DMS53 treated with DMSO at 0.1 percent for 48 hours (cell line): ENCODE data around the gene RHNO1.
"Not testable (repeated sequence)": the region's sequence is repeated elsewhere in the genome, so short reads cannot be mapped to it uniquely, and the experiment has no call there.

Source experiments
- DNase-seq: peaks from one replicate; lab custom pipeline; 2025; ENCODE audit not compliant: unreplicated experiment; lab: John Stamatoyannopoulos, UW

RHNO1 gene

GRCh38 chr12:2858334-2858733, 18.7 kb upstream of the RHNO1 start:
- DNase-seq, result no peak

- no peak for DNase-seq
Observed at GRCh38 chr12:2858944-2859421, 18.0 kb upstream of the RHNO1 start.

- DNase-seq, result no peak
Observed at GRCh38 chr12:2860170-2860569, 16.9 kb upstream of the RHNO1 start.

GRCh38 chr12:2862876-2863275, 14.1 kb upstream of the RHNO1 start:
- DNase-seq, result no peak

GRCh38 chr12:2863402-2863801, 13.6 kb upstream of the RHNO1 start:
- not testable (repeated sequence) for DNase-seq

- DNase-seq, result no peak
Observed at GRCh38 chr12:2864198-2864597, 12.8 kb upstream of the RHNO1 start.

- DNase-seq, result not testable (repeated sequence)
Observed at GRCh38 chr12:2868986-2869632, 7.9 kb upstream of the RHNO1 start.

- DNase-seq, result peak; percentile 63
Observed at GRCh38 chr12:2876431-2877046, 484 bp upstream of the RHNO1 start.

GRCh38 chr12:2877953-2878732, 1.1 kb downstream of the RHNO1 start:
- peak; percentile 41 for DNase-seq

- no peak for DNase-seq
Observed at GRCh38 chr12:2879853-2880252, 2.8 kb downstream of the RHNO1 start.

GRCh38 chr12:2884810-2885209, 7.8 kb downstream of the RHNO1 start:
- no peak for DNase-seq

GRCh38 chr12:2886768-2887450, 9.9 kb downstream of the RHNO1 start:
- no peak for DNase-seq

GRCh38 chr12:2890001-2890387, 13.0 kb downstream of the RHNO1 start:
- DNase-seq, result no peak

- peak; percentile 100 for DNase-seq
Observed at GRCh38 chr12:2890388-2891239, 13.6 kb downstream of the RHNO1 start, which contains the start of gene TULP3. Gene TULP3, plus strand, starts transcription at chr12:2890891. Its CDS starts 57 bp downstream, at chr12:2890948.

GRCh38 chr12:2891240-2892053, 14.4 kb downstream of the RHNO1 start:
- peak; percentile 63 for DNase-seq

- no peak for DNase-seq
Observed at GRCh38 chr12:2892246-2892645, 15.2 kb downstream of the RHNO1 start.

GRCh38 chr12:2893007-2893406, 16.0 kb downstream of the RHNO1 start:
- no peak for DNase-seq

- no peak for DNase-seq
Observed at GRCh38 chr12:2895051-2895451, 18.0 kb downstream of the RHNO1 start.

GRCh38 chr12:2895511-2895910, 18.5 kb downstream of the RHNO1 start:
- DNase-seq, result no peak

GRCh38 chr12:2897418-2897817, 20.4 kb downstream of the RHNO1 start:
- DNase-seq, result no peak
